ENCODE measurements around the gene MTCL3.
A peak's percentile ranks its signal among the peaks of the same experiment; 100 is the strongest.

The MTCL3 gene

GRCh38 chr6:127518710-127519468 lies at the start of gene MTCL3:
Gene MTCL3 (minus strand): TSS chr6:127519335.
- ATAC-seq, result no peak

GRCh38 chr6:127567476-127567875 lies 48.3 kb upstream of the MTCL3 start:
- no peak for ATAC-seq

- ATAC-seq, result no peak
Measured at GRCh38 chr6:127566651-127567050, 47.5 kb upstream of the MTCL3 start.

GRCh38 chr6:127566119-127566518 lies 47.0 kb upstream of the MTCL3 start:
- ATAC-seq, result no peak

- no peak for ATAC-seq
Measured at GRCh38 chr6:127564761-127565160, 45.6 kb upstream of the MTCL3 start.

- no peak for ATAC-seq
Measured at GRCh38 chr6:127561660-127562059, 42.5 kb upstream of the MTCL3 start.

- peak; percentile 41 for ATAC-seq
Measured at GRCh38 chr6:127554435-127555006, 35.4 kb upstream of the MTCL3 start.

- ATAC-seq, result no peak
Measured at GRCh38 chr6:127550403-127550802, 31.3 kb upstream of the MTCL3 start.

GRCh38 chr6:127547904-127548649 lies 28.9 kb upstream of the MTCL3 start:
- no peak for ATAC-seq

GRCh38 chr6:127547215-127547614 lies 28.1 kb upstream of the MTCL3 start:
- ATAC-seq, result no peak

GRCh38 chr6:127539272-127539671 lies 20.1 kb upstream of the MTCL3 start:
- ATAC-seq, result no peak

GRCh38 chr6:127538750-127539264 lies 19.7 kb upstream of the MTCL3 start:
- ATAC-seq, result no peak

GRCh38 chr6:127533736-127534135 lies 14.6 kb upstream of the MTCL3 start:
- ATAC-seq, result no peak

GRCh38 chr6:127533011-127533410 lies 13.9 kb upstream of the MTCL3 start:
- no peak for ATAC-seq

GRCh38 chr6:127522714-127523113 lies 3.6 kb upstream of the MTCL3 start:
- no peak for ATAC-seq

- no peak for ATAC-seq
Measured at GRCh38 chr6:127520066-127520465, 931 bp upstream of the MTCL3 start.

GRCh38 chr6:127519469-127519785 lies 292 bp upstream of the MTCL3 start:
- no peak for ATAC-seq

GRCh38 chr6:127518191-127518709 lies 885 bp downstream of the MTCL3 start:
- ATAC-seq, result no peak

- no peak for ATAC-seq
Measured at GRCh38 chr6:127517693-127518092, 1.4 kb downstream of the MTCL3 start.

GRCh38 chr6:127516662-127517273 lies 2.4 kb downstream of the MTCL3 start:
- peak; percentile 64 for ATAC-seq

- peak; percentile 76 for ATAC-seq
Measured at GRCh38 chr6:127515794-127516661, 3.1 kb downstream of the MTCL3 start.

- ATAC-seq, result peak; percentile 12
Measured at GRCh38 chr6:127515234-127515793, 3.8 kb downstream of the MTCL3 start.
